ENCODE results near the gene VPS39. TPM values are rescaled to one million over a fixed set of nuclear protein-coding genes. Genes with fewer than 3 reads are reported as not detected.
A peak's percentile ranks its signal among the peaks of the same experiment; 100 is the strongest.

The VPS39 gene
- polyA plus RNA-seq, 4 donors: 56.6 to 65.9 (median 65.1) TPM

GRCh38 chr15:42159381-42160015 lies 48.6 kb downstream of the VPS39 start:
- DNase-seq (ENCODE audit: low read depth in 4 of 4, low spot score in 3 of 4): no peak

GRCh38 chr15:42158941-42159340 lies 49.2 kb downstream of the VPS39 start:
- no peak for DNase-seq (ENCODE audit: low read depth in 4 of 4, low spot score in 3 of 4)

GRCh38 chr15:42157981-42158765 lies 49.9 kb downstream of the VPS39 start:
- DNase-seq (ENCODE audit: low read depth in 4 of 4, low spot score in 3 of 4): no peak

GRCh38 chr15:42157381-42157780 lies 50.7 kb downstream of the VPS39 start:
- no peak for DNase-seq (ENCODE audit: low read depth in 4 of 4, low spot score in 3 of 4)

- no peak for DNase-seq (ENCODE audit: low read depth in 4 of 4, low spot score in 3 of 4)
These were observed 51.7 kb downstream of the VPS39 start, which contains the start of gene PLA2G4F for GRCh38 chr15:42156243-42156922. PLA2G4F (minus strand) TSS chr15:42156636; CDS start chr15:42156549, 87 bp downstream.

- DNase-seq (ENCODE audit: low read depth in 4 of 4, low spot score in 3 of 4): no peak
These were observed 52.4 kb downstream of the VPS39 start for GRCh38 chr15:42155546-42156242.

- DNase-seq (ENCODE audit: low read depth in 4 of 4, low spot score in 3 of 4): no peak
These were observed 53.1 kb downstream of the VPS39 start for GRCh38 chr15:42154956-42155355.

- peak in 3 of 4 donors; percentile 51 to 77 (median 76) for DNase-seq (ENCODE audit: low read depth in 4 of 4, low spot score in 3 of 4)
These were observed 53.7 kb downstream of the VPS39 start for GRCh38 chr15:42154212-42154941.

- DNase-seq (ENCODE audit: low read depth in 4 of 4, low spot score in 3 of 4): no peak
These were observed 54.3 kb downstream of the VPS39 start for GRCh38 chr15:42153874-42154211.

GRCh38 chr15:42152921-42153698 lies 55.0 kb downstream of the VPS39 start:
- no peak for DNase-seq (ENCODE audit: low read depth in 4 of 4, low spot score in 3 of 4)

GRCh38 chr15:42152196-42152920 lies 55.7 kb downstream of the VPS39 start:
- DNase-seq (ENCODE audit: low read depth in 4 of 4, low spot score in 3 of 4): no peak

- DNase-seq (ENCODE audit: low read depth in 4 of 4, low spot score in 3 of 4): no peak
These were observed 56.4 kb downstream of the VPS39 start for GRCh38 chr15:42151736-42152135.

GRCh38 chr15:42151141-42151561 lies 57.0 kb downstream of the VPS39 start:
- no peak for DNase-seq (ENCODE audit: low read depth in 4 of 4, low spot score in 3 of 4)

GRCh38 chr15:42150219-42150970 lies 57.7 kb downstream of the VPS39 start:
- no peak for DNase-seq (ENCODE audit: low read depth in 4 of 4, low spot score in 3 of 4)

- no peak for DNase-seq (ENCODE audit: low read depth in 4 of 4, low spot score in 3 of 4)
These were observed 58.4 kb downstream of the VPS39 start for GRCh38 chr15:42149493-42150218.

GRCh38 chr15:42148808-42149492 lies 59.2 kb downstream of the VPS39 start:
- DNase-seq (ENCODE audit: low read depth in 4 of 4, low spot score in 3 of 4): no peak

- no peak for DNase-seq (ENCODE audit: low read depth in 4 of 4, low spot score in 3 of 4)
These were observed 60.7 kb downstream of the VPS39 start for GRCh38 chr15:42147431-42147735.
